IMR-90 (cell line): Measurements from ENCODE around the gene COL5A1. TPM values are rescaled to one million over a fixed set of nuclear protein-coding genes. Genes with fewer than 3 reads are reported as not detected.

Experiments used
- ATAC-seq: fragments of 200-7000 bp; cut with Tn5 transposase; 2 replicates; pipeline ENCODE4 v1.9.1; 2020; ENCODE audit warnings: low read depth, mild to moderate bottlenecking, moderate library complexity
- BruUV-seq: library from RNA; stranded (reverse); fragments of 400-500 nt; replicated peaks from 2 replicates; lab custom pipeline; 2021; lab: Mats Ljungman, UMichigan
- CTCF ChIA-PET: fragments of 300-600 bp; formaldehyde crosslinking; extraction: SDS; loops from one replicate; lab custom pipeline; 2021; ENCODE audit warnings: antibody characterized with exemption; lab: Yijun Ruan, JAX
- POLR2A ChIA-PET: fragments of 300-600 bp; sonication (Branson Sonifier 250); formaldehyde crosslinking; loops from one replicate; lab custom pipeline; 2022; ENCODE audit warnings: antibody characterized with exemption; ENCODE audit not compliant: unreplicated experiment; lab: Charles Lee
- DNase-seq: peaks from one replicate; pipeline ENCODE4 v3.0.0; 2013
- H2AFZ ChIP-seq: replicated peaks from 2 replicates; pipeline ENCODE3; 2013; ENCODE audit warnings: low read length, mild to moderate bottlenecking; ENCODE audit not compliant: poor library complexity
- H2AK5ac ChIP-seq: 2 replicates; pipeline ENCODE4 v1.6.1; 2013; ENCODE audit warnings: low read depth, low read length, inconsistent platforms
- H2AK9ac ChIP-seq: replicated peaks from 2 replicates; pipeline ENCODE3; 2013; ENCODE audit warnings: mild to moderate bottlenecking, low read depth, low read length, moderate library complexity; ENCODE audit not compliant: poor library complexity
- H2BK120ac ChIP-seq: 2 replicates; pipeline ENCODE4 v1.6.1; 2013; ENCODE audit warnings: low read depth, low read length, inconsistent platforms
- H2BK15ac ChIP-seq: 3 replicates; pipeline ENCODE4 v1.6.1; 2013; ENCODE audit warnings: low read depth, low read length, inconsistent platforms
- H2BK20ac ChIP-seq: 2 replicates; pipeline ENCODE4 v1.6.1; 2013; ENCODE audit warnings: low read depth, mild to moderate bottlenecking, inconsistent platforms, low read length, moderate library complexity
- H2BK5ac ChIP-seq: 2 replicates; pipeline ENCODE4 v1.6.1; 2013; ENCODE audit warnings: mild to moderate bottlenecking, low read depth, low read length, inconsistent platforms; ENCODE audit not compliant: poor library complexity, severe bottlenecking
- H3K14ac ChIP-seq: replicated peaks from 2 replicates; pipeline ENCODE4 v1.6.1; 2013; ENCODE audit warnings: low read depth, low read length, inconsistent platforms
- H3K18ac ChIP-seq: 2 replicates; pipeline ENCODE4 v1.6.1; 2013; ENCODE audit warnings: low read depth, low read length, control low read depth
- H3K23ac ChIP-seq: 2 replicates; pipeline ENCODE4 v1.6.1; 2013; ENCODE audit warnings: low read depth, low read length, inconsistent platforms
- H3K27ac ChIP-seq: 2 replicates; pipeline ENCODE4 v1.5.1; 2013; ENCODE audit warnings: mild to moderate bottlenecking, control low read depth, low read length; ENCODE audit not compliant: insufficient read depth
- H3K27me3 ChIP-seq: 2 replicates; pipeline ENCODE4 v1.6.1; 2013; ENCODE audit warnings: low read length; ENCODE audit not compliant: control insufficient read depth, insufficient read depth
- H3K36me3 ChIP-seq: 2 replicates; pipeline ENCODE4 v1.6.1; 2013; ENCODE audit warnings: low read length, mixed read lengths; ENCODE audit not compliant: control insufficient read depth, insufficient read depth
- H3K4ac ChIP-seq: 2 replicates; pipeline ENCODE4 v1.6.1; 2013; ENCODE audit warnings: low read depth, low read length, inconsistent platforms
- H3K4me1 ChIP-seq: 2 replicates; pipeline ENCODE4 v1.6.1; 2013; ENCODE audit warnings: low read length, mixed read lengths; ENCODE audit not compliant: control insufficient read depth, insufficient read depth
- H3K4me2 ChIP-seq: 2 replicates; pipeline ENCODE4 v1.6.1; 2013; ENCODE audit warnings: low read depth, mild to moderate bottlenecking, control low read depth, low read length, moderate library complexity
- H3K4me3 ChIP-seq: 2 replicates; pipeline ENCODE4 v1.5.1; 2013; ENCODE audit warnings: low read depth, mild to moderate bottlenecking, control low read depth, low read length, moderate library complexity; ENCODE audit not compliant: insufficient read depth
- H3K56ac ChIP-seq: 2 replicates; pipeline ENCODE4 v1.6.1; 2013; ENCODE audit warnings: low read length, inconsistent platforms; ENCODE audit not compliant: insufficient read depth; ENCODE audit errors: extremely low read depth
- H3K79me1 ChIP-seq, 2 experiments: 2 replicates each; pipeline ENCODE4 v1.6.1; 2013; ENCODE audit warnings: low read length in 2 of 2, inconsistent platforms in 1 of 2, low read depth in 1 of 2
- H3K9ac ChIP-seq: 2 replicates; pipeline ENCODE4 v1.6.1; 2013; ENCODE audit warnings: low read depth, low read length, control low read depth
- H3K9me1 ChIP-seq: 2 replicates; pipeline ENCODE4 v1.6.1; 2013; ENCODE audit warnings: low read length, inconsistent platforms; ENCODE audit not compliant: insufficient read depth
- H3K9me3 ChIP-seq: 2 replicates; pipeline ENCODE4 v1.6.1; 2013; ENCODE audit warnings: low read length; ENCODE audit not compliant: control insufficient read depth, insufficient read depth
- H4K20me1 ChIP-seq: 2 replicates; pipeline ENCODE4 v1.6.1; 2013; ENCODE audit warnings: low read length, inconsistent platforms; ENCODE audit not compliant: insufficient read depth
- H4K5ac ChIP-seq: 2 replicates; pipeline ENCODE4 v1.6.1; 2013; ENCODE audit warnings: mild to moderate bottlenecking, low read depth, low read length, control low read depth
- H4K8ac ChIP-seq, 2 experiments: 2 replicates each; pipeline ENCODE4 v1.6.1; 2013; ENCODE audit warnings: low read depth in 2 of 2, low read length in 2 of 2, control low read depth in 1 of 2, inconsistent platforms in 1 of 2
- H4K91ac ChIP-seq: 2 replicates; pipeline ENCODE4 v1.6.1; 2013; ENCODE audit warnings: low read depth, low read length, inconsistent platforms; ENCODE audit not compliant: insufficient read depth
- BHLHE40 ChIP-seq: fragments of 150-350 bp; IDR thresholded peaks from 2 replicates; pipeline ENCODE4 v1.6.1; 2016; ENCODE audit warnings: mild to moderate bottlenecking, low read depth, low read length
- FOS ChIP-seq: fragments of 150-350 bp; IDR thresholded peaks from 2 replicates; pipeline ENCODE4 v1.6.1; 2016; ENCODE audit warnings: low read depth, low read length
- MAZ ChIP-seq: IDR thresholded peaks from 2 replicates; pipeline ENCODE4 v1.6.1; 2012; ENCODE audit warnings: low read depth, mild to moderate bottlenecking, low read length, improper control_type of control experiment, moderate library complexity, borderline replicate concordance
- NFE2L2 ChIP-seq: fragments of 150-350 bp; IDR thresholded peaks from 2 replicates; pipeline ENCODE4 v1.6.1; 2016; ENCODE audit warnings: low read depth, mild to moderate bottlenecking, low read length
- POLR2A ChIP-seq: IDR thresholded peaks from 2 replicates; pipeline ENCODE4 v1.6.1; 2012; ENCODE audit warnings: mild to moderate bottlenecking, low read depth, low read length
- RCOR1 ChIP-seq: IDR thresholded peaks from 2 replicates; pipeline ENCODE4 v1.6.1; 2012; ENCODE audit warnings: mild to moderate bottlenecking, low read length, improper control_type of control experiment; ENCODE audit not compliant: insufficient replicate concordance
- RFX5 ChIP-seq: IDR thresholded peaks from 2 replicates; pipeline ENCODE4 v1.8.0; 2012; ENCODE audit warnings: low read depth, mild to moderate bottlenecking, low read length, moderate library complexity
- WGBS, 2 experiments: methylation state at CpG; one replicate each; pipeline versions ENCODE4 v1.1.5 to v1.1.7; 2013; ENCODE audit warnings: missing lambda C conversion rate in 2 of 2; ENCODE audit not compliant: insufficient read length in 1 of 2; ENCODE audit errors: extremely low coverage in 2 of 2; 5-methylcytosine and 5-hydroxymethylcytosine counted together
- dilution Hi-C: fragments of 300-500 bp; cut with HindIII; formaldehyde crosslinking; loops from one replicate; pipeline ENCODE4 v1.14.3; 2018; ENCODE audit warnings: low sequenced_read_pairs; ENCODE audit not compliant: unreplicated experiment
- in situ Hi-C: fragments of 300-500 bp; cut with MboI; formaldehyde crosslinking; loops from 3 replicates; pipeline ENCODE4 v1.14.3; 2019; ENCODE audit warnings: low sequenced_read_pairs, inconsistent platforms, mixed read lengths
- intact Hi-C: fragments of 100-400 bp; cut with micrococcal nuclease; formaldehyde crosslinking; loops from 2 replicates; pipeline ENCODE4 v1.10.0; 2022
- polyA plus RNA-seq, 3 experiments: library from polyadenylated mRNA; depleted of rRNA; stranded (reverse); fragments of >200 nt; gene quantifications; 2 replicates each; pipeline ENCODE4 v1.2.3, GENCODE V29; 2012; ENCODE audit warnings: low replicate concordance in 1 of 3
- total RNA-seq: library from RNA; depleted of rRNA; stranded (reverse); fragments of >200 nt; gene quantifications from 2 replicates; pipeline ENCODE4 v1.2.3, GENCODE V29; 2012

COL5A1 gene
- total and polyA plus RNA-seq, 2 of the 4 experiments (the other 2 are of a cell fraction), result 19.2 to 173 TPM

GRCh38 chr9:134693641-134694367 lies 52.2 kb downstream of the COL5A1 start:
- Histone ChIP-seq H3K4me3 (no peak overlapping the region), H2BK5ac (no peak overlapping the region), H3K36me3 (peaks cover 51% of the 10 kb centered on the region), H2BK15ac (no peak overlapping the region), H2AFZ (no peak overlapping the region), H3K9ac (no peak overlapping the region), H4K91ac (no peak overlapping the region), H3K23ac (no peak overlapping the region), H2BK20ac (no peak overlapping the region), H3K4ac (no peak overlapping the region), H3K14ac (no peak overlapping the region), H3K9me3 (no peaks in the 10 kb centered on the region), H4K5ac (no peak overlapping the region), H4K8ac (no peak overlapping the region), H2BK120ac (no peak overlapping the region), H3K27ac (no peak overlapping the region), H3K4me2 (no peak overlapping the region), H3K9me1 (peaks cover 16% of the 10 kb centered on the region; the same call in 1 of the 2 replicates), H3K4me1 (peaks cover 8% of the 10 kb centered on the region), H2AK5ac (no peak overlapping the region), H3K27me3 (no peaks in the 10 kb centered on the region), H4K20me1 (peaks cover 96% of the 10 kb centered on the region), H2AK9ac (peak overlapping the region; percentile 34), H3K79me1 (peaks cover 25 to 92% of the 10 kb centered on the region in 2 experiments), H3K18ac (no peak overlapping the region), H3K56ac (no peak overlapping the region)
- in situ Hi-C loops, result no loop called here
- BruUV-seq, result no TSS peak
- TF ChIP-seq RCOR1 (no peak), NFE2L2 (no peak), BHLHE40 (no peak), RFX5 (no peak), FOS (no peak), MAZ (no peak), POLR2A (no peak)
- no peak for ATAC-seq
- ChIA-PET CTCF (no interaction called here), POLR2A (no interaction called here)
- dilution Hi-C loops, result no loop called here
- WGBS, 2 experiments, result 95% methylated on average over 12 of the region's 29 CpGs; no CpG with 5 or more reads in 1 of the 2 experiments
- DNase-seq, result no peak
- intact Hi-C loops, result no loop called here
